Loucy (cell line): Measurements from ENCODE around the gene TRIO.

Source experiments
- H2AFZ ChIP-seq: fragments of 200-600 bp; sonication (generic); 2 replicates; pipeline ENCODE4 v1.6.0; 2016; ENCODE audit warnings: antibody characterized with exemption, mild to moderate bottlenecking, low read length, moderate library complexity
- H3F3A ChIP-seq: fragments of 200-600 bp; 2 replicates; pipeline ENCODE4 v1.6.0; 2016; ENCODE audit warnings: antibody characterized with exemption, low read depth, mild to moderate bottlenecking
- H3K27me3 ChIP-seq: fragments of 200-600 bp; sonication (generic); 2 replicates; pipeline ENCODE4 v1.6.1; 2014; ENCODE audit warnings: low read length, mild to moderate bottlenecking; ENCODE audit not compliant: insufficient read depth, poor library complexity, severe bottlenecking
- H3K36me3 ChIP-seq: fragments of 200-600 bp; sonication (generic); 2 replicates; pipeline ENCODE4 v1.6.1; 2016; ENCODE audit warnings: low read length; ENCODE audit not compliant: insufficient read depth
- H3K4me1 ChIP-seq: fragments of 200-600 bp; sonication (generic); 2 replicates; pipeline ENCODE4 v1.5.1; 2014; ENCODE audit warnings: low read length, mild to moderate bottlenecking; ENCODE audit not compliant: insufficient read depth, poor library complexity, severe bottlenecking
- H3K4me2 ChIP-seq: fragments of 200-600 bp; sonication (generic); 2 replicates; pipeline ENCODE4 v1.6.0; 2014; ENCODE audit warnings: antibody characterized with exemption, low read length, low read depth, mild to moderate bottlenecking; ENCODE audit not compliant: poor library complexity, severe bottlenecking
- H3K4me3 ChIP-seq: fragments of 200-600 bp; sonication (generic); 2 replicates; pipeline ENCODE4 v1.5.1; 2014; ENCODE audit warnings: low read length, mild to moderate bottlenecking, mixed read lengths; ENCODE audit not compliant: poor library complexity, severe bottlenecking
- H3K79me2 ChIP-seq: fragments of 200-600 bp; sonication (generic); 2 replicates; pipeline ENCODE4 v1.6.1; 2014; ENCODE audit warnings: low read length; ENCODE audit not compliant: insufficient read depth
- H3K9ac ChIP-seq: fragments of 200-600 bp; sonication (generic); 2 replicates; pipeline ENCODE4 v1.6.0; 2014; ENCODE audit warnings: mild to moderate bottlenecking, low read depth, low read length, moderate library complexity; ENCODE audit not compliant: poor library complexity, severe bottlenecking
- H3K9me2 ChIP-seq: fragments of 200-600 bp; sonication (generic); replicated peaks from 2 replicates; pipeline ENCODE4 v1.6.1; 2016; ENCODE audit warnings: low read depth, low read length, mixed read lengths
- H3K9me3 ChIP-seq: fragments of 200-600 bp; sonication (generic); 2 replicates; pipeline ENCODE4 v1.6.1; 2014; ENCODE audit warnings: mild to moderate bottlenecking, antibody characterized with exemption, low read length, low read depth; ENCODE audit not compliant: insufficient read depth
- H4K20me1 ChIP-seq: fragments of 200-600 bp; sonication (generic); 2 replicates; pipeline ENCODE4 v1.6.0; 2014; ENCODE audit warnings: antibody characterized with exemption, low read length, mild to moderate bottlenecking; ENCODE audit not compliant: insufficient read depth, poor library complexity, severe bottlenecking
- EZH2phosphoT487 ChIP-seq: fragments of 200-600 bp; IDR thresholded peaks from 2 replicates; pipeline ENCODE4 v1.6.1; 2018; ENCODE audit warnings: antibody characterized with exemption, mild to moderate bottlenecking, moderate library complexity, borderline replicate concordance
- TF ChIP-seq, protein P1 (sequence below): fragments of 200-600 bp; sonication (generic); conservative IDR thresholded peaks from 2 replicates; pipeline ENCODE4 v1.5.1; 2014; ENCODE audit warnings: mild to moderate bottlenecking, antibody characterized with exemption, low read length

Gene TRIO

DNA sequence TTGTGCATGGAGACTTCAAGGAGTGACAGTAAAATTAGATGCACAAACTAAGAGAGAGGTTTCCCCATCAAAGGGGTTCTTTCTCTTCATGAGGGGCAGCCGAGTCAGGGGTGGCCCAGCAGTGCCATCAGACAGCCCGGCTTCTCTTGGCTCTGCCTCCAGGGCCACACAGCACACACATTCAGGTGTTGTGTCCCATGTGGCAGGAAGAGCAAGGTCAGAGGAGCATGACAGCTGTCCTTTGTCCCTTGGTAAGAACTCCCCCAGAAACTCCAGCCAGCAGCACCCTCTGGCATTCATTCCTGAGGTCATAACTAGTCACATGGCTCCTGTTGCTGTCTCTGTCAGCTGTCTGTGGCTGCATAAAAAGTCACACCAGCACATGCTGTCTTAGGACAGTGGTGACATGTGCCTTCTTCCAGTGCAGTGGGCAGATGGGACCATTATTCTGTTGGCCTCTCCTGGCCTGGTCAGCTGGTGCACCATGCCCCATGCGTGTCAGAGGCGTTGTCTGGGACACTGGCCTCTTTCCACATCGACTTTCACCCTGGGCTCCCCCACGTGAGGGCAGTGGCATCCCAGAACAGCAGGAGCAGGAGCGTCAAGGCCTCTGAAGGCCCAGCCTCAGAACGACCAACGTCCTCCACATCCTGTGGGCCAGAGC, 360.0 kb downstream of the TRIO start:
- Histone ChIP-seq H3F3A (no peaks in the 10 kb centered on the region), H3K4me1 (no peaks in the 10 kb centered on the region)
- TF ChIP-seq, protein P1, sequence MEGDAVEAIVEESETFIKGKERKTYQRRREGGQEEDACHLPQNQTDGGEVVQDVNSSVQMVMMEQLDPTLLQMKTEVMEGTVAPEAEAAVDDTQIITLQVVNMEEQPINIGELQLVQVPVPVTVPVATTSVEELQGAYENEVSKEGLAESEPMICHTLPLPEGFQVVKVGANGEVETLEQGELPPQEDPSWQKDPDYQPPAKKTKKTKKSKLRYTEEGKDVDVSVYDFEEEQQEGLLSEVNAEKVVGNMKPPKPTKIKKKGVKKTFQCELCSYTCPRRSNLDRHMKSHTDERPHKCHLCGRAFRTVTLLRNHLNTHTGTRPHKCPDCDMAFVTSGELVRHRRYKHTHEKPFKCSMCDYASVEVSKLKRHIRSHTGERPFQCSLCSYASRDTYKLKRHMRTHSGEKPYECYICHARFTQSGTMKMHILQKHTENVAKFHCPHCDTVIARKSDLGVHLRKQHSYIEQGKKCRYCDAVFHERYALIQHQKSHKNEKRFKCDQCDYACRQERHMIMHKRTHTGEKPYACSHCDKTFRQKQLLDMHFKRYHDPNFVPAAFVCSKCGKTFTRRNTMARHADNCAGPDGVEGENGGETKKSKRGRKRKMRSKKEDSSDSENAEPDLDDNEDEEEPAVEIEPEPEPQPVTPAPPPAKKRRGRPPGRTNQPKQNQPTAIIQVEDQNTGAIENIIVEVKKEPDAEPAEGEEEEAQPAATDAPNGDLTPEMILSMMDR: no peak
- TF ChIP-seq EZH2phosphoT487: no peak

DNA sequence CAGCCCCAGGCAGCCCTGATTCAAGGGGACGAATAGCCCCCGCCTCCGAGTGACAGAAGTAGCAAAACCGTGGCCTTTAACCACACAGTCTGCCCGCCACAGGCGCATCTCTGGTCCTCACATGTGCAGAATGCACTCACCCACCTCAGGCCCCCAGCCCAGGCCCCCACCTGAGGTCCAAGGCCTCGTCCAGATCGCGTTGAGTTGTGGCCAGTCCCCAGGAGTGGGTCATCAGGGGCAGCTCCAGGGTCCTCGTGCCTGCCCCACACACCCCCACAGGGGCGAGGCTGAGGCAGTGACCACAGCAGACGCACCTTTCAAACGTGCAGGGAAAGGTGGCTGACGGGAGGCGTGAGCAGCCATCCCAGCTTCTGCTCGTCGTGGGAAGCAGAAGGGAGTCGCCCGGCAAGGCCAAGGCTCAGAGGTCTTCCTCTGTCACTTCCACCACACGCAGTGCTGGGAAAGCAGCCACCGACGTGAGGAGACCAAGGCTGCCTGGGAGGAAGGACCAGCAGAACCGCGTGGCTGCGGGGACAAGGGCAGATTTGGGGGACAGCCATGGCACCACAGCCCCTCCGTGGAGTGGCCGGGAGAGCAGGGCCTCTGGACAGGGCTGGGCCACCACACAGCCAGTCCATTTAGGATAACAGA, 360.7 kb downstream of the TRIO start:
- H2AFZ ChIP-seq: no peak overlapping the region
- no peaks in the 10 kb centered on the region for H3K27me3 ChIP-seq
- peaks cover 13% of the 10 kb centered on the region; the same call in 1 of the 2 replicates for H3K36me3 ChIP-seq
- no peaks in the 10 kb centered on the region for H3K4me1 ChIP-seq
- H3K4me3 ChIP-seq: no peak overlapping the region
- H3K9me3 ChIP-seq: no peaks in the 10 kb centered on the region
- no peaks in the 10 kb centered on the region for H3K79me2 ChIP-seq
- H4K20me1 ChIP-seq: no peaks in the 10 kb centered on the region
- no peak overlapping the region for H3K4me2 ChIP-seq
- no peak overlapping the region for H3K9ac ChIP-seq
- TF ChIP-seq EZH2phosphoT487: no peak
- TF ChIP-seq, protein P1: no peak
- H3F3A ChIP-seq: no peaks in the 10 kb centered on the region
- no peaks in the 10 kb centered on the region for H3K9me2 ChIP-seq

More for the DNA sequence above, 360.0 kb downstream of the TRIO start:
- H3K9me2 ChIP-seq: no peaks in the 10 kb centered on the region
- H3K4me2 ChIP-seq: no peak overlapping the region
- no peaks in the 10 kb centered on the region for H4K20me1 ChIP-seq
- no peak overlapping the region for H3K4me3 ChIP-seq
- no peak overlapping the region for H2AFZ ChIP-seq
- H3K36me3 ChIP-seq: peaks cover 17% of the 10 kb centered on the region; the same call in 1 of the 2 replicates
- H3K9me3 ChIP-seq: no peaks in the 10 kb centered on the region
- no peaks in the 10 kb centered on the region for H3K79me2 ChIP-seq
- H3K27me3 ChIP-seq: no peaks in the 10 kb centered on the region
- H3K9ac ChIP-seq: no peak overlapping the region

GRCh38 chr5:14504332-14504727, 361.2 kb downstream of the TRIO start:
- no peaks in the 10 kb centered on the region for H4K20me1 ChIP-seq
- no peaks in the 10 kb centered on the region for H3F3A ChIP-seq
- H2AFZ ChIP-seq: no peak overlapping the region
- no peak overlapping the region for H3K4me2 ChIP-seq
- H3K4me1 ChIP-seq: no peaks in the 10 kb centered on the region
- H3K79me2 ChIP-seq: no peaks in the 10 kb centered on the region
- H3K9me3 ChIP-seq: no peaks in the 10 kb centered on the region
- H3K27me3 ChIP-seq: no peaks in the 10 kb centered on the region
- peaks cover 13% of the 10 kb centered on the region; the same call in 1 of the 2 replicates for H3K36me3 ChIP-seq
- no peak overlapping the region for H3K4me3 ChIP-seq
- no peak overlapping the region for H3K9ac ChIP-seq
- no peaks in the 10 kb centered on the region for H3K9me2 ChIP-seq
- TF ChIP-seq, protein P1: no peak
- TF ChIP-seq EZH2phosphoT487: no peak
